Mesendoderm (in vitro differentiated cells): Measurements from ENCODE around the gene LIPE.
"Not testable (repeated sequence)": the region's sequence is repeated elsewhere in the genome, so short reads cannot be mapped to it uniquely, and the experiment has no call there.

Experiments used
- DNase-seq: peaks from one replicate; pipeline ENCODE4 v3.0.0; 2013
- H2AK5ac ChIP-seq: 2 replicates; pipeline ENCODE4 v1.6.1; 2013; ENCODE audit warnings: low read length, inconsistent platforms
- H2BK120ac ChIP-seq: 2 replicates; pipeline ENCODE4 v1.6.1; 2013; ENCODE audit warnings: low read depth, mild to moderate bottlenecking, low read length, moderate library complexity, mixed read lengths
- H2BK15ac ChIP-seq: replicated peaks from 2 replicates; pipeline ENCODE4 v1.6.1; 2013; ENCODE audit warnings: low read depth, mild to moderate bottlenecking, moderate library complexity
- H2BK5ac ChIP-seq: 2 replicates; pipeline ENCODE4 v1.6.1; 2013; ENCODE audit warnings: low read length, inconsistent platforms
- H3K18ac ChIP-seq: 2 replicates; pipeline ENCODE4 v1.6.1; 2013; ENCODE audit warnings: mild to moderate bottlenecking, low read length, mixed read lengths
- H3K23ac ChIP-seq: one replicate; pipeline ENCODE4 v1.6.1; 2013; ENCODE audit warnings: low read length
- H3K27ac ChIP-seq: 2 replicates; pipeline ENCODE4 v1.5.1; 2013; ENCODE audit warnings: low read depth, mild to moderate bottlenecking, inconsistent platforms, low read length, moderate library complexity
- H3K27me3 ChIP-seq: 2 replicates; pipeline ENCODE4 v1.6.1; 2013; ENCODE audit warnings: low read length, control low read depth, mild to moderate bottlenecking, inconsistent platforms; ENCODE audit not compliant: insufficient read depth, poor library complexity
- H3K36me3 ChIP-seq: 2 replicates; pipeline ENCODE4 v1.6.1; 2013; ENCODE audit warnings: low read length, inconsistent platforms; ENCODE audit not compliant: control insufficient read depth, insufficient read depth
- H3K4ac ChIP-seq: one replicate; pipeline ENCODE4 v1.6.1; 2013; ENCODE audit warnings: low read depth, mild to moderate bottlenecking, low read length, moderate library complexity
- H3K4me1 ChIP-seq: 2 replicates; pipeline ENCODE4 v1.6.1; 2013; ENCODE audit warnings: low read depth, low read length, inconsistent platforms; ENCODE audit not compliant: control insufficient read depth
- H3K4me2 ChIP-seq: 2 replicates; pipeline ENCODE4 v1.6.1; 2013; ENCODE audit warnings: low read length
- H3K4me3 ChIP-seq: 2 replicates; pipeline ENCODE4 v1.5.1; 2013; ENCODE audit warnings: mild to moderate bottlenecking, low read length
- H3K56ac ChIP-seq: one replicate; pipeline ENCODE4 v1.6.1; 2013; ENCODE audit warnings: low read length
- H3K79me1 ChIP-seq: 2 replicates; pipeline ENCODE4 v1.6.1; 2013; ENCODE audit warnings: low read length, inconsistent platforms
- H3K79me2 ChIP-seq: 2 replicates; pipeline ENCODE4 v1.6.1; 2013; ENCODE audit warnings: mild to moderate bottlenecking, low read length; ENCODE audit not compliant: control insufficient read depth, insufficient read depth
- H3K9ac ChIP-seq: 2 replicates; pipeline ENCODE4 v1.6.1; 2013; ENCODE audit warnings: low read length, inconsistent platforms
- H4K5ac ChIP-seq: one replicate; pipeline ENCODE4 v1.6.1; 2013; ENCODE audit warnings: low read length
- H4K8ac ChIP-seq: one replicate; pipeline ENCODE4 v1.6.1; 2013; ENCODE audit warnings: low read depth, mild to moderate bottlenecking, control low read depth, low read length, moderate library complexity
- WGBS: extraction: QIAGEN DNeasy Blood & Tissue Kit; methylation state at CpG from one replicate; pipeline ENCODE4 v1.1.7; 2013; ENCODE audit warnings: low lambda C conversion rate, missing lambda C conversion rate; ENCODE audit not compliant: insufficient coverage; ENCODE audit errors: extremely low coverage; 5-methylcytosine and 5-hydroxymethylcytosine counted together

The LIPE gene

GRCh38 chr19:42465827-42466280 lies 38.7 kb upstream of the LIPE start:
- Histone ChIP-seq H3K79me1 (no peaks in the 10 kb centered on the region), H3K27me3 (no peaks in the 10 kb centered on the region), H3K4me1 (no peaks in the 10 kb centered on the region), H3K79me2 (no peaks in the 10 kb centered on the region), H3K23ac (no peak overlapping the region), H3K9ac (no peak overlapping the region), H3K56ac (no peak overlapping the region), H3K27ac (no peak overlapping the region), H3K36me3 (no peaks in the 10 kb centered on the region), H4K8ac (no peak overlapping the region), H3K4me2 (no peak overlapping the region), H3K18ac (no peak overlapping the region), H2AK5ac (no peak overlapping the region), H2BK15ac (no peak overlapping the region), H3K4me3 (no peak overlapping the region), H3K4ac (no peak overlapping the region), H4K5ac (no peak overlapping the region), H2BK120ac (no peak overlapping the region), H2BK5ac (no peak overlapping the region)
- DNase-seq, result peak; percentile 35
- WGBS, result no CpG with 5 or more reads among the region's 5 CpGs

- DNase-seq, result no peak
- Histone ChIP-seq H3K56ac (no peak overlapping the region), H3K9ac (no peak overlapping the region), H3K79me2 (no peaks in the 10 kb centered on the region), H4K5ac (no peak overlapping the region), H2AK5ac (no peak overlapping the region), H3K23ac (no peak overlapping the region), H3K36me3 (no peaks in the 10 kb centered on the region), H3K4ac (no peak overlapping the region), H3K4me2 (no peak overlapping the region), H3K79me1 (no peaks in the 10 kb centered on the region), H3K18ac (no peak overlapping the region), H3K27me3 (no peaks in the 10 kb centered on the region), H2BK120ac (no peak overlapping the region), H3K4me3 (no peak overlapping the region), H3K27ac (no peak overlapping the region), H3K4me1 (no peaks in the 10 kb centered on the region), H2BK5ac (no peak overlapping the region), H2BK15ac (no peak overlapping the region), H4K8ac (no peak overlapping the region)
- WGBS, result no CpG with 5 or more reads among the region's 4 CpGs
Measured at GRCh38 chr19:42461700-42462324, 34.6 kb upstream of the LIPE start.

GRCh38 chr19:42461231-42461630 lies 34.0 kb upstream of the LIPE start:
- not testable (repeated sequence) for H2AK5ac ChIP-seq, H2BK15ac ChIP-seq, H3K18ac ChIP-seq, H3K36me3 ChIP-seq, H3K27me3 ChIP-seq, H4K5ac ChIP-seq, H3K27ac ChIP-seq, H2BK5ac ChIP-seq, H3K23ac ChIP-seq, H3K4me1 ChIP-seq, H3K4me3 ChIP-seq, H3K56ac ChIP-seq, H3K9ac ChIP-seq, H4K8ac ChIP-seq, H3K4ac ChIP-seq, H2BK120ac ChIP-seq, H3K79me2 ChIP-seq, H3K4me2 ChIP-seq, DNase-seq, H3K79me1 ChIP-seq
- WGBS, result no CpG with 5 or more reads among the region's 8 CpGs

GRCh38 chr19:42459926-42460325 lies 32.7 kb upstream of the LIPE start:
- Histone ChIP-seq H3K27me3 (no peaks in the 10 kb centered on the region), H2BK120ac (no peak overlapping the region), H2AK5ac (no peak overlapping the region), H3K18ac (no peak overlapping the region), H3K4me3 (no peak overlapping the region), H3K79me2 (no peaks in the 10 kb centered on the region), H3K36me3 (no peaks in the 10 kb centered on the region), H2BK15ac (no peak overlapping the region), H3K4me2 (no peak overlapping the region), H3K56ac (no peak overlapping the region), H3K79me1 (no peaks in the 10 kb centered on the region), H2BK5ac (no peak overlapping the region), H3K27ac (no peak overlapping the region), H3K23ac (no peak overlapping the region), H4K8ac (no peak overlapping the region), H3K9ac (no peak overlapping the region), H3K4me1 (no peaks in the 10 kb centered on the region), H4K5ac (no peak overlapping the region), H3K4ac (no peak overlapping the region)
- no CpG with 5 or more reads among the region's 2 CpGs for WGBS
- no peak for DNase-seq

GRCh38 chr19:42455621-42456081 lies 28.5 kb upstream of the LIPE start:
- H2AK5ac ChIP-seq, result no peak overlapping the region
- no peaks in the 10 kb centered on the region for H3K4me1 ChIP-seq
- H3K4me3 ChIP-seq, result no peak overlapping the region
- WGBS, result no CpG with 5 or more reads among the region's 1 CpG
- no peaks in the 10 kb centered on the region for H3K27me3 ChIP-seq
- no peak overlapping the region for H3K56ac ChIP-seq
- H2BK120ac ChIP-seq, result no peak overlapping the region
- H3K36me3 ChIP-seq, result no peaks in the 10 kb centered on the region
- H2BK5ac ChIP-seq, result no peak overlapping the region
- no peak overlapping the region for H3K27ac ChIP-seq
- no peak overlapping the region for H2BK15ac ChIP-seq
- no peak overlapping the region for H3K9ac ChIP-seq
- no peaks in the 10 kb centered on the region for H3K79me1 ChIP-seq
- H4K5ac ChIP-seq, result no peak overlapping the region
- no peak overlapping the region for H3K23ac ChIP-seq
- no peak overlapping the region for H3K4me2 ChIP-seq
- H3K79me2 ChIP-seq, result no peaks in the 10 kb centered on the region
- DNase-seq, result peak; percentile 39
- H3K18ac ChIP-seq, result no peak overlapping the region
- no peak overlapping the region for H3K4ac ChIP-seq
- no peak overlapping the region for H4K8ac ChIP-seq

GRCh38 chr19:42455086-42455485 lies 27.9 kb upstream of the LIPE start:
- Histone ChIP-seq H3K23ac (no peak overlapping the region), H3K4me3 (no peak overlapping the region), H2BK5ac (no peak overlapping the region), H3K4me1 (peaks cover 3% of the 10 kb centered on the region), H4K8ac (no peak overlapping the region), H2BK120ac (no peak overlapping the region), H4K5ac (no peak overlapping the region), H2BK15ac (no peak overlapping the region), H3K36me3 (no peaks in the 10 kb centered on the region), H3K4ac (no peak overlapping the region), H3K4me2 (no peak overlapping the region), H3K27ac (no peak overlapping the region), H3K79me2 (no peaks in the 10 kb centered on the region), H2AK5ac (no peak overlapping the region), H3K56ac (no peak overlapping the region), H3K9ac (no peak overlapping the region), H3K27me3 (no peaks in the 10 kb centered on the region), H3K79me1 (no peaks in the 10 kb centered on the region), H3K18ac (no peak overlapping the region)
- DNase-seq, result no peak
- no CpG with 5 or more reads among the region's 2 CpGs for WGBS
